ENCODE results near the gene AP4E1.
"Not testable (repeated sequence)": the region's sequence is repeated elsewhere in the genome, so short reads cannot be mapped to it uniquely, and the experiment has no call there.

The AP4E1 gene

DNA sequence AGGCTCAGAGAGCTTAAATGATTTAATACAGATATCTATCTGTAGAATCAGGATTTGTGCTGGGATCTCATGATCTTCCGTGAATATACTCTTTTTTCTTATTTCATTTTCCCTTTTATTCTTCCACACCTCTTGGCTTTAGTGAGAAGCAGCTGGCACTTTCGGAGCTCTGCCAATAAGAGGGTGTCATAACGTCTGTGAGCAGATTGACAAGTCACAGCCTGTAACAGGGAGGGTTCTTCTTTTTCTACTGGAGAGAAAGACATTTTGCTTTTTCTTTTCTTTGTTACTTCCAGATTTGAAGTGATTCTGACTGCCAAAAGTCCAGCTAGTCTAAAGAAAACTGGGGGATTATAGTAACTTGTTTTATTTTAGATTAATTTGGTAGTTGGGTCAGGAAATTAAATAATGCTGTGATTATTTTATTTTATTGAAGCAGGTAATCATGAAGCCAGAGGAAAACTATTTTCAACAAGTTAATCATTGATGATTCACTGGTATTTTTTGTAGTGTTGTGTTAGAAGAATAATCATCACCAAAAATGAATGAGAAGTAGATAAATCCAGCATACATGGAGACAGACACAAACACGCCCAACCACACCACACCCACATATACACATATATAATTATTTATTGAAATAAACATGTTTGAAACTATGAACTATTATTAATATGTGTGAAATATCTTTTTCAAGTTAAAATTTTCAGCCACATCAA is 116.4 kb downstream of the AP4E1 start:
- TF ChIP-seq ZIC2 (tag by site-specific recombination; IDR thresholded peaks at IDR 0.05) = no peak
- H3K4me1 ChIP-seq (ENCODE audit: control insufficient read depth, insufficient read depth, low read length) = no peaks in the 10 kb centered on the region
- POLR2A ChIA-PET = no interaction called here
- H3K9me3 ChIP-seq (ENCODE audit: control insufficient read depth, insufficient read depth, low read depth, low read length) = no peaks in the 10 kb centered on the region
- CTCF ChIA-PET = no interaction called here
- no peaks in the 10 kb centered on the region for H3K36me3 ChIP-seq (ENCODE audit: control insufficient read depth in 2 of 2, insufficient read depth in 1 of 2, low read length in 2 of 2)
- no peak overlapping the region for H3K27ac ChIP-seq (ENCODE audit: extremely low read depth, low read depth, low read length)
- no peak overlapping the region for H3K4me3 ChIP-seq (ENCODE audit: low read depth, low read length)

DNA sequence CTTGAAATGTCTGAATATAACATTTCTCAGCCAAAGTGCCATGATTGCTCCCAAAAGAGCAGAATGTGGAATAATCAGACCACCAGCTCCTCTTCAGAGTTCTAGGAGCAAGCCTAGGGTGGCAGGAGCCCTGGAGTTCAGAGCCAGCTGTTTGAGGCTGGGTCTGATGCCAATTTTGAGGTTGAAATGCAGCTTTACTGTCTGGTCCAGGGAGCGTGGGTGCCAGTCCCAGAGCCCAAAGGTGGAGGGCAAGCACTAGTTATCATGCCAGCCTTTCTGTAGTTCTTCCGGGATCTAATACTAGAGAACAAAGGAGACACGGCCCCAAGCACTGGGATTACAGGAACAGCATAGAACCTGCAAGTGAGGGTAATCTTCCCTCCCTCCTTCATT is 117.0 kb downstream of the AP4E1 start:
- Histone ChIP-seq H3K4me3 (ENCODE audit: low read depth, low read length) (no peak overlapping the region), H3K4me1 (ENCODE audit: control insufficient read depth, insufficient read depth, low read length) (no peaks in the 10 kb centered on the region), H3K27ac (ENCODE audit: extremely low read depth, low read depth, low read length) (no peak overlapping the region), H3K9me3 (ENCODE audit: control insufficient read depth, insufficient read depth, low read depth, low read length) (no peaks in the 10 kb centered on the region), H3K36me3 (ENCODE audit: control insufficient read depth in 2 of 2, insufficient read depth in 1 of 2, low read length in 2 of 2) (no peaks in the 10 kb centered on the region)
- POLR2A ChIA-PET = no interaction called here
- CTCF ChIA-PET = no interaction called here
- TF ChIP-seq ZNF157 (tag by site-specific recombination; IDR thresholded peaks at IDR 0.05) = no peak
- TF ChIP-seq ZNF404 (tag by site-specific recombination; IDR thresholded peaks at IDR 0.05) = no peak
- no peak for TF ChIP-seq ZNF530 (tag by site-specific recombination; IDR thresholded peaks at IDR 0.05; ENCODE audit: low read depth)

DNA sequence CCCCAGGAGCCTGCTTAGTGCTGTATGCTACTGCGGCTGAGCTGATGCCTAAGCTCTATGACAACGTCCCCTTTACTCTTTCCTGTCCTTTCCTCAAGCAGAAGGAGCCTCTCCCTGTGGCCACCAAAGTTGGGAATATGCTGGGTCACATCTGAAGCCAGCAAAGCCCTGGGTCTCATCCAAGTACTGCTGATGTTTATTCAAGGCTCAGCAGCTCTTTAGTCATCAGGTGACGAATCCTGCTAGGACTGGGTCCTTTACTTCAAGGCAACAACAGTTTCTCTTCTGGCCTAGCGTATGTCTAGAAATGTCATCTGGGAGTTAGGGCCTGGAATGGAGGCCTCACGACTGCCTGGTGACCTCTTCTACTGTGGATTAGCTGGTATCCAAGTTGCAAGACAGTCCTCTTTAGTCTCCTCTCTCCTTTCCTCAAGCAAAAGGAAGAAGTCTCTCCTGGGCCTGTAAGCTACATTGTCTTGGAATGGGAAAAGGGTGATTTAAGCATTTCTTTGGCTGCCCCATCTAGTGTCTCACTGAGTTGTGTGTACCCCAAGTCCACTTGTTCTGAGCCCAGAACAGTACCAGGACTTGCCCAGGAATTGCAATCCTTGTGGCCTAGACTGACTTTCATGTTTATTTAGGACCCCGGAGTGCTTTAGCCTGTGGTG is 122.3 kb downstream of the AP4E1 start:
- H3K4me1 ChIP-seq (ENCODE audit: control insufficient read depth, insufficient read depth, low read length) = no peaks in the 10 kb centered on the region
- H3K9me3 ChIP-seq (ENCODE audit: control insufficient read depth, insufficient read depth, low read depth, low read length) = no peaks in the 10 kb centered on the region
- TF ChIP-seq ZFP41 (tag by site-specific recombination; IDR thresholded peaks at IDR 0.05; ENCODE audit: borderline replicate concordance) (no peak), ZNF138 (tag by site-specific recombination; IDR thresholded peaks at IDR 0.05; ENCODE audit: borderline replicate concordance) (no peak), ZNF19 (tag by site-specific recombination; IDR thresholded peaks at IDR 0.05; ENCODE audit: low read depth) (no peak), KLF9 (tag by site-specific recombination; IDR thresholded peaks at IDR 0.05; ENCODE audit: low read depth) (no peak), ZNF10 (tag by site-specific recombination; IDR thresholded peaks at IDR 0.05) (peak; percentile 75; the same call in 1 of the 2 replicates)
- TF ChIP-seq, protein P1, sequence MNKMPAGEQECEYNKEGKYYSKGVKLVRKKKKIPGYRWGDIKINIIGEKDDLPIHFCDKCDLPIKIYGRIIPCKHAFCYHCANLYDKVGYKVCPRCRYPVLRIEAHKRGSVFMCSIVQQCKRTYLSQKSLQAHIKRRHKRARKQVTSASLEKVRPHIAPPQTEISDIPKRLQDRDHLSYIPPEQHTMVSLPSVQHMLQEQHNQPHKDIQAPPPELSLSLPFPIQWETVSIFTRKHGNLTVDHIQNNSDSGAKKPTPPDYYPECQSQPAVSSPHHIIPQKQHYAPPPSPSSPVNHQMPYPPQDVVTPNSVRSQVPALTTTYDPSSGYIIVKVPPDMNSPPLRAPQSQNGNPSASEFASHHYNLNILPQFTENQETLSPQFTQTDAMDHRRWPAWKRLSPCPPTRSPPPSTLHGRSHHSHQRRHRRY (tag by site-specific recombination; IDR thresholded peaks at IDR 0.05) = no peak
- TF ChIP-seq, protein P2, sequence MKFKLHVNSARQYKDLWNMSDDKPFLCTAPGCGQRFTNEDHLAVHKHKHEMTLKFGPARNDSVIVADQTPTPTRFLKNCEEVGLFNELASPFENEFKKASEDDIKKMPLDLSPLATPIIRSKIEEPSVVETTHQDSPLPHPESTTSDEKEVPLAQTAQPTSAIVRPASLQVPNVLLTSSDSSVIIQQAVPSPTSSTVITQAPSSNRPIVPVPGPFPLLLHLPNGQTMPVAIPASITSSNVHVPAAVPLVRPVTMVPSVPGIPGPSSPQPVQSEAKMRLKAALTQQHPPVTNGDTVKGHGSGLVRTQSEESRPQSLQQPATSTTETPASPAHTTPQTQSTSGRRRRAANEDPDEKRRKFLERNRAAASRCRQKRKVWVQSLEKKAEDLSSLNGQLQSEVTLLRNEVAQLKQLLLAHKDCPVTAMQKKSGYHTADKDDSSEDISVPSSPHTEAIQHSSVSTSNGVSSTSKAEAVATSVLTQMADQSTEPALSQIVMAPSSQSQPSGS (tag by site-specific recombination; IDR thresholded peaks at IDR 0.05; ENCODE audit: low read depth) = no peak
- TF ChIP-seq, protein P3, sequence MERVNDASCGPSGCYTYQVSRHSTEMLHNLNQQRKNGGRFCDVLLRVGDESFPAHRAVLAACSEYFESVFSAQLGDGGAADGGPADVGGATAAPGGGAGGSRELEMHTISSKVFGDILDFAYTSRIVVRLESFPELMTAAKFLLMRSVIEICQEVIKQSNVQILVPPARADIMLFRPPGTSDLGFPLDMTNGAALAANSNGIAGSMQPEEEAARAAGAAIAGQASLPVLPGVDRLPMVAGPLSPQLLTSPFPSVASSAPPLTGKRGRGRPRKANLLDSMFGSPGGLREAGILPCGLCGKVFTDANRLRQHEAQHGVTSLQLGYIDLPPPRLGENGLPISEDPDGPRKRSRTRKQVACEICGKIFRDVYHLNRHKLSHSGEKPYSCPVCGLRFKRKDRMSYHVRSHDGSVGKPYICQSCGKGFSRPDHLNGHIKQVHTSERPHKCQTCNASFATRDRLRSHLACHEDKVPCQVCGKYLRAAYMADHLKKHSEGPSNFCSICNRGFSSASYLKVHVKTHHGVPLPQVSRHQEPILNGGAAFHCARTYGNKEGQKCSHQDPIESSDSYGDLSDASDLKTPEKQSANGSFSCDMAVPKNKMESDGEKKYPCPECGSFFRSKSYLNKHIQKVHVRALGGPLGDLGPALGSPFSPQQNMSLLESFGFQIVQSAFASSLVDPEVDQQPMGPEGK (tag by site-specific recombination; IDR thresholded peaks at IDR 0.05) = no peak
- H3K27ac ChIP-seq (ENCODE audit: extremely low read depth, low read depth, low read length) = no peak overlapping the region
- ChIA-PET CTCF (no interaction called here), POLR2A (no interaction called here)
- H3K36me3 ChIP-seq (ENCODE audit: control insufficient read depth in 2 of 2, insufficient read depth in 1 of 2, low read length in 2 of 2) = no peaks in the 10 kb centered on the region
- H3K4me3 ChIP-seq (ENCODE audit: low read depth, low read length) = no peak overlapping the region

DNA sequence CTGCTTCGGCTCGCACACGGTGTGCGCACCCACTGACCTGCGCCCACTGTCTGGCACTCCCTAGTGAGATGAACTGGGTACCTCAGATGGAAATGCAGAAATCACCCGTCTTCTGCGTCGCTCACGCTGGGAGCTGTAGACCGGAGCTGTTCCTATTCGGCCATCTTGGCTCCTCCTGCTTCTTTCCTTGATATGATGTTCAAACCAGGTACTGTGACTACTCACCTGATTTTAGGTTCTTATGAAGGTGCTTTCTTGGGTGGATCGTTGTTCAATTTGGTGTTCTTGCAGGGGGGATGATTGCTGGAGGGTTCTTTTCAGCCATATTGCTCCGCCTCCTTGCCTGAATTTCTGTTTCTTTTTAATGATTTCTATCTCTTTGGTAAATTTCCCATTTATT is 129.0 kb downstream of the AP4E1 start:
- H3K4me1 ChIP-seq (ENCODE audit: control insufficient read depth, insufficient read depth, low read length); H3K4me3 ChIP-seq (ENCODE audit: low read depth, low read length): not testable (repeated sequence)
- peak; percentile 62; the same call in 1 of the 2 replicates for TF ChIP-seq YY1 (tag by site-specific recombination; IDR thresholded peaks at IDR 0.05)

More for the DNA sequence above, 129.0 kb downstream of the AP4E1 start:
- POLR2A ChIA-PET; H3K36me3 ChIP-seq (ENCODE audit: control insufficient read depth in 2 of 2, insufficient read depth in 1 of 2, low read length in 2 of 2); H3K27ac ChIP-seq (ENCODE audit: extremely low read depth, low read depth, low read length); CTCF ChIA-PET; H3K9me3 ChIP-seq (ENCODE audit: control insufficient read depth, insufficient read depth, low read depth, low read length): not testable (repeated sequence)
